NCI-H1048 (cell line): Measurements from ENCODE around the gene DALRD3.

Experiments
- DNase-seq: peaks from one replicate; lab custom pipeline; 2025; lab: John Stamatoyannopoulos, UW

DALRD3 gene

DNA sequence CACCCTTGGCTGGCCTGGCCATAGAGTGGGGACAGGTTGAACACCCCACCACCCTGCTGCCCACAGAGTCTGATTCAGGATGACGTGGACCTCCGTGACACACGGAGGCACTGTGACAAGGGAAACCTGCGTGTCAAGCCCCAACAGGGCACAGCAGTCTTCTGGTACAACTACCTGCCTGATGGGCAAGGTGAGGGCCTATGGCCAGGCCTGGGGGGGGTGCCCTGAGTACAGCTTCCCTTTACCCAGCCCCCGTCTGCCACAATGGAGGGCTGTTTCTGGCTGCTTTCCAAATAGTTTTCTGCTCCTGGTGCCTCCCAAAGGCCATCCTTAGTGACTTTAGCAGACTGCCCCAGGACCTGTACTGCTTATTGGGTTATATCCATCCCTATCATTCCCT lies 12.4 kb downstream of the DALRD3 start:
- no peak for DNase-seq

DNA sequence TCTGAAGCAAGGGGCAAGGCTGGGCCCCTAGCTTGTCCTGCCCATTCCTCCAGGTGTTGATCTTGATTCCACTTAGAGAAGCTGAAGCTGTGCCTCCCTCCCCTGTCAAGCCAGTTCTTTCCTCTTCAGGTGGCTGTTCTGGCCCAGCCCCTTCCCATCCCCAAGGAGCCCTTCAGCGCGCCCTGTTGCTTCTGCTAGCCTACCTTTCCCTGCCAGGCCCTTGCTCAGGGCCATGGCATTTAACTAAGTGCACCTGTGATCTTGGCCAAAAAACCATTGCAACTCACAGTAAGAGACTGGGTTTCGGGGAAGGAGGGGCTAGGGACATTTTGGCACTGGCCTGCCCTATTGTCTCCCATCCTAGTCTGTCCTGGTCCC lies 13.1 kb downstream of the DALRD3 start:
- no peak for DNase-seq

DNA sequence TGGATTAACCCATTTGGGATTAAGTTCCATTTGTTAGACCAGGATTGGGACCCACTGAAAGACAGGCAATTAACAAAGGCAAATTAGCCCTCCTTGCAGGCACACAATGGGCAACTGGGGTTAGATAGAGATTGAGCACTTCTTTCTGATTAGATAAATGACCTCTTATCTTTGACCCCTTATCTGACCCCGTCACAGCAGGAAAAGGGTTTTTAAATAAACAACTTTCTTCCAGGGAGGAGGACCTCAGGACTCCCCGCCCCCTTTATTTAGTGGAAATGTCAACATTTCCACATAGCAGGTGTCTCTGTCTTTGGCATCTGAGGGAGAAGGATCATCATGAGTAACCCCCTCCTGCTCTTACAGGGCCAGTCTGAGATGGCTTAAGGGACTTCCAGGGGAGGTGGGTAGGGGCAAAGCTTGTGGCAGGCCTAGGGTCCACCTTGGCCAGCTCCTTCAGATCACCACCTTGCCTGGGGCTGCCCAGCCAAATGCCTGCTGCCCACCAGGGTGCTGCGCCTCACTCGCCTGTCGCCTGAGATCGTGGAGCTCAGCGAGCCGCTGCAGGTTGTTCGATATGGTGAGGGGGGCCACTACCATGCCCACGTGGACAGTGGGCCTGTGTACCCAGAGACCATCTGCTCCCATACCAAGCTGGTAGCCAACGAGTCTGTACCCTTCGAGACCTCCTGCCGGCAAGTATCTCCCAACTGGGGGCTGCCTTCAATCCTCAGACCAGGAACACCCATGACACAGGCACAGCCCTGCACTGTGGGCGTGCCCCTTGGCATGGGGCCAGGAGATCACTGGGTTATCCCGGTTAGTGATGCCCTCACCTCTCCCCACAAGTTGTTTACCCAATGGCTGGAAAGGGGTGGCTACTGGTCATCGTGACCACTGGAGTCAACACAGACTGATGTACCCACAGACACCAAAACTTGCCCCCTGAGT lies 13.8 kb downstream of the DALRD3 start:
- DNase-seq = no peak

DNA sequence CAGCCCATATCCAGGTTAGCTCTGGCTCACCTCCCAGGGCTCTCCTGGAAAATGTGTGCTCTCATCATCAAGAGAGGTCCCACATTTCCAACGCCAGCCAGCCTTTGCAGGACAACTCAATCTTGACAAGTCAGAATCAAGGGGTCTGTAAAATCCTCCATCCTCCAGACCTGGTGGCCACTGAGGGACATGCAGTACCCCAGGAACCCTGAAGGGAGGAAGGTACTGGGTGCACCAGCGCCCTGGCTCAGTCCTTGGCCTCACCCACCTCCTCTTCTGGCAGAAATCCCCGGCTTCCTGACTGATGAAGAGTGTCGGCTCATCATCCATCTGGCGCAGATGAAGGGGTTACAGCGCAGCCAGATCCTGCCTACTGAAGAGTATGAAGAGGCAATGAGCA lies 17.2 kb downstream of the DALRD3 start:
- no peak for DNase-seq

DNA sequence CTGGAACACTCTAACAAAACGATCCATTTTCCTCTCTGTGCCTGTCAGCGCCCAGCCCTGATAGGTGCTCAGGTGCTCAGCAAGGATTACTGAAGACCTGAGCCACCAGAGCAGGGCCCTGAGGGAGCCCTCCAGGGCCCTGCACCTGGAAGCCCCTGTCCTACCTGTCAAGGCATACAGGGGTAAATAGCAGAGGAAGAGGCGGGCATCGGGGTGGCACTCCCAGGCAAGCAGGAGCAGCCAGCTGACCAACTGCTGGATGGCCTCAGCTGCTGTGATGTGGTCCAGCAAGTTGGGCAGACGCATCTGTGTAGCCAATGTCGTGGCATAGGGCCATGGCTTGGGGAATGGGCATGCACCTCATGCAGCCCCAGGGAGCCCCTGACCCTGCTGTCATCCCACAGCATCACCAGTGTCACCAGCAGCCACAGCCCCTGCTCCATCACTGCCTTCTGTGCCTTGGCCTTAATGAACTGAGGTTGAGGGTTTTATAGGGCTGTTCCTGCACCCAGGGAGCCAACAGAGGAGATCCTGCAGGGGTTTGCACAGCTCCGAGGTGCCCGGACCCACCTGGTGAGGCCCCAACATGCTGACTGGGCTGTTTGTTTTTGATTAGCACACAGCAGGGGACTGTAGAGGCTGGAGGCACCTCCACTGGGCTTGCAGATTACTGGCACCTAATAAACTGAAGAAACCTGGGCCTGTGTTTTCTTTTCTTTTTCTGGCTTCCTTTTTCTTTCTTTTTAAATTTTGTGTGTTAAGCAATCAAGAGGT lies 19.1 kb downstream of the DALRD3 start:
- no peak for DNase-seq

DNA sequence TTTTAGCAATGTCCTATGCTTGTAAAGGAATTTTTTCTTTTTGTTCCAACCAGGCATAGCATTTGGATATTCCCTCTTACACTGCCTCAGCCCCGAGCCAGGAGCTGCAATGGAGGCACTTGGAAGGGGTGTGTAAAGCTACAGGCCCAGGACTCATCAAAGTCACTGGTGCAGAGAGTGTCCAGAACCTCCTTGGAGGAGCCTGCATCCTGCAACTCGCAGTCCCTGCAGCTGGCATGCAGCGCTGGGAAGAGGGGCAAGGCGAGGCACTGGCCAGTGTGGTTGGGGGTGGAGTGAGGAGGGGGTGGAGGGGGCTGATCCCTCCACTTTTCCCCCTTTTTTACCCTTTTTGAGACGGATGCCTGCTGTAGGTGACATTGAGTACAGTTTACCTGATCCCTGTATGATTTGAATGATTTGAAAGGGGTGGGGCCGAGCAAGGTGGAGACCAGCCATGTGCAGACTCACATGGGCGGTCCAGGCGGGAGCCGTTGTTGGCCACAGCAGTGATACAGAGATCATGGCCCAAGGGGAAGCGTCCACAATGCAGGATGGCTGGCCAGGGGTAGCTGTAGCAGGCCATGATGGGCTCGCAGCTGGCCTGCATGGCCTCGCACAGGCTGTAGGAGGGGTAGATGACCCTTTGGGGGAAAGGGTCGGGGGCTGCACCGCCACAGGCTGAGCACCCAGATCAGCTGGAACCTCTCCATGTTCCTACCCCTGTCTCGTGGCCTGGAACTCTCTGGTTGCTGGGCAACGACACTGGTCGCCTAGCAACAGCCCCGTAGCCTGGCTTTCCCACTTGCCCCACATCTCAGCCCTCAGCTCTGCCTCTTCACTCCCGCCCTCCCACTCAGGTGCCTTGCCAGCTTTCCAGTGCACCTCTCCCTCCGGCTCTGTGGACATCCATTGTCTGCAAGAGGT lies 20.4 kb downstream of the DALRD3 start:
- no peak for DNase-seq

DNA sequence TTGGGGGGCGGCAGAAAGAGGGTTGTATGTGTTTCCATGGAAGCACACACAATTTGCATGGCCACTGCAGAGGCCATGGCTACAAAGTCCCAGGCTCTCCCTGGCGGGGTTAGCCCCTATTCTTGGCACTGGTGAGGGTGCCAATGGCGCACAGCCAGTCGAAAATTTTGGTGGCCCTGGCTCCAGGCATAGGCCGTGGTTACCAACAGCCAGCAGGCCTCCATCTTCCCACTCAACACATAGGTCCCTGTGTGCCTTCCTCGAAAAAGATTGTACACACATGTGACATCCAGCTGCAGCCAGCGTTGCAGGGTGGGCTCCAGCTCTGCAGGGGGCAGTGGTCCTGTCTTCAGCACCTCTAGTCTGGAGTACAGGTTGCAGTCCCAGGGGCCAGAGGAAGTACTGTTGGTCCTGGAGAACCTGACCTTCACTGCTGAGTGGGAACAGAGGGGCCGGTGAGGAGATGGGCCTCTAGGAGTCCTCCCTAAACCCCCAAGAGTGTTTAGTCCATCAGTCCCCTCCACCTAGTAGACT lies 21.2 kb downstream of the DALRD3 start:
- DNase-seq = no peak

DNA sequence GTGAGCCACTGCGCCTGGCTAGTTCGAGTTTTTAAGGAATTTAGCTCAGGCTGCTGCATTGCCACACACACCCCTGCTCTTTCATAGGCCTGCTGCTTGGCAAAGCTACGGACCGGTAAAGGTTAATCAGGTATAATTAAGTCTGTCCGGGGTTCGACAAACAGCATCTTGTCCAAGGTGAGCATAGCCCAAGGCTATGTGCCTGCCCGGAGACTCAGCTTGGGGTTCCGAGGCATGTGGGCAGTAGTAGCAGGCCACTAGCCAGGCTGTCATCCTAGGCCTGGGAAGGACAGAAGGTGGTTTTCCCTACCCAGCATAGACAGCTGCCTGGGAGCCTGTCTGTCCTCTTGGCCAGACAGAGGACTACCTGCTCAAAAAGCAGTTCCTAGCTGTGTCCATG lies 21.7 kb downstream of the DALRD3 start:
- no peak for DNase-seq

DNA sequence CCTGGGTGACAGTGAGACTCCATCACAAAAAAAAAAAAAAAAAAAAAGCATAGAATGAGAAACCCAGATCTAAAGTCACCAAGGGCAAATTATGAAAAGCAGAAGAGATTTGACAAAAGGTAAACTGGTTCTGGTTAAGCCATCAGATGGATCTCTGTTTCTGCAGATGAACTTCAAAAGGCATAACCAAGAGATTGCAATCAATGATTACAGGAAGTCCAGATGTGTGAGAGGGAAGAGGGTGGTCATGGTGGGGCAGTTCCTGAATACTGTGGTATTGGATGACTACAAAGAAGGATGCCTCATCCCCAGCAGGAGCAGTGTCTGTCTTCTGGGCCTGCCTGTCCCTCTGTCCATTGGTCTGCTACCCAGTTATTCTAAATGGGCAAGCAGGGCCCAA lies 24.5 kb downstream of the DALRD3 start:
- no peak for DNase-seq

DNA sequence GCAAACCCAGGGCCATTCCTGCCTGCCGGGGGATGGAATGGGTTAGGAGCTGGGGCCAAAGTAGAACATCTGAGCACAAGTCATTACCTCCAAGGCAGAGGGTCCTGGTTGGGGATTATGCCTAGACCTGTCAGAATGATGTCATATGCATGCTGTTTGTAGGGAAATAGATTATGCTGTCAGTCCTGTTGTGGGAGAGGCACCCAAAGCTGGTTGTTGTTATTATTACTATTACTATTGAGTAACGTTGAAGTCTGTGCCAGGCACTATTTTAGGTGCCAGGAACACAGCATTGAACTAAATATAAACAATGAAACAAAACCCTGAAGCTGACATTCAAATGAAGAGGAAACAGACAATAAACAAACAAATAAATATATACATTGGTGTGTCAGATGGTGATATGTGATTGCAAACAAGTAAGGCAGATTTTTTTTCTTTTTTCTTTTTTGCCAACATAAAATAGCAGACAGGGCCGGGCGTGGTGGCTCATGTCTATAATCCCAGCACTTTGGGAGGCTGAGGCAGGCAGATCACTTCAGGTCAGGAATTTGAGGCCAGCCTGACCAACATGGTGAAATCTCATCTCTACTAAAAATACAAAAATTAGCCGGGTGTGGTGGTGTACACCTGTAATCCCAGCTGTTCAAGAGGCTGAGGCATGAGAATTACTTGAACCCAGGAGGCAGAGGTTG lies 26.4 kb downstream of the DALRD3 start:
- DNase-seq = no peak

DNA sequence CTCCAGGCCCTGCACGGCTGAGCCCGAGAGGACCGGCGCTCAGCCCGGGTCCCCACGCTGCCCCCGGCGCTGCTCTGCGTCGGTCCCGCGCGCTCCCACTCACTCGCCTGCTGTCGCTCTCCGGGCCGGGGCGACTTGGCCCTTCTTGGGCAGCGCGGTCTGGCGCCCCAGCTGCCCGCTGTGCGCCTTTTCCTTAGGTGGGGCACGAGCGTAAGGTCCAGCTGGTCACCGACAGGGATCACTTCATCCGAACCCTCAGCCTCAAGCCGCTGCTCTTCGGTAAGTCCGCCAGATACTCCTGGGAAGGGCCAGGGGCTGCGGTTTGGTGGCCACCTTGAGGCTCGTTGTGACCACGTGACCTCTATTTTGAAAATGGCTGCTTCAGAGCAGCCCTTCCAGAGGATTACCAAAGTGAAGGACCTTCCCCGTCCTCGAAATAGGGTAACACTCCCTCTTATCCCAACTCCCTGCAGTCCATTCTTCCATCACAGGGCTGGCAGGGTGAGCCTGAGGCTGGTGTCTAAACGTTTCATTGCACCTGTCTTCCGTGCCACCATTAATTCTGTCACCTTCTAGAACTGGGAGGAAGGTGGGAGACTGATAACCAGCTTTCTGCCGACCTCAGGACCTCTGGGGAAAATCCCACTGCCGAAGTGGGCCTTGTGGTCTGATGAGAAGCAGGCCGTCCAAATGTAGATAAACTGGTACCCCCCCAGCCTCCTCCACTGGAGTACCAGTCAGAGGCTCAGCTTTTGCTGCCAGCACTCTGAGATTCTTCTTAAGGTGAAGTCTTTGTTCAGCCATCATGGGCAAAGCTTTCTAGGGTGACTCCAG lies 27.5 kb downstream of the DALRD3 start:
- no peak for DNase-seq

DNA sequence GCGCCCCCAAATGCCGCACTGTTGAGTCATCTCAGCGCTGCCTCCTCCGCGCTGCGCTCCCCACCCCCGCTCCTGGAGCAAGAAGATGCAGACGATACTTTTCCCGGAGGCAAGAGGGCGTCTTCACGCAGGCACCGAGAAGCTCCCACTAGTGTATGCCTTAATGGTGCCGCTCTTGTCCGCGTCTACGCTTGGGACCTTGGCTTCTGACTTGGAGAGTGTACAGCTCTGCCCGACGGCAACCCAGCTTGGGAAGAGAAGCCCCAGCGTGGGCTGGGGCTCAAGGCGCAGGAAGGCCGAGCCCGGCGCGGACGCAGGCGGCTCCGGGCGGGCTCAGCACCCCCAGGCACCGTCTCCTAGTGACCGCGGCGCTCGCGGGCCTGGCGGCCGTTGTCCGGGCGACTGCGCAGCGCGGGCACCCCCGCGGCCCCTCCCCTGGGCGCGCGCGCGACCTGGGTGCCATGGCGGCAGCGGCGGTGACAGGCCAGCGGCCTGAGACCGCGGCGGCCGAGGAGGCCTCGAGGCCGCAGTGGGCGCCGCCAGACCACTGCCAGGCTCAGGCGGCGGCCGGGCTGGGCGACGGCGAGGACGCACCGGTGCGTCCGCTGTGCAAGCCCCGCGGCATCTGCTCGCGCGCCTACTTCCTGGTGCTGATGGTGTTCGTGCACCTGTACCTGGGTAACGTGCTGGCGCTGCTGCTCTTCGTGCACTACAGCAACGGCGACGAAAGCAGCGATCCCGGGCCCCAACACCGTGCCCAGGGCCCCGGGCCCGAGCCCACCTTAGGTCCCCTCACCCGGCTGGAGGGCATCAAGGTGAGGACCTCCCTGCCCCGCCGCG lies 28.4 kb downstream of the DALRD3 start, which contains the start of gene P4HTM:
P4HTM (plus strand) TSS at position 446 of the 840 bp plus-strand sequence; CDS start at position 462, 16 bp downstream.
- no peak for DNase-seq

DNA sequence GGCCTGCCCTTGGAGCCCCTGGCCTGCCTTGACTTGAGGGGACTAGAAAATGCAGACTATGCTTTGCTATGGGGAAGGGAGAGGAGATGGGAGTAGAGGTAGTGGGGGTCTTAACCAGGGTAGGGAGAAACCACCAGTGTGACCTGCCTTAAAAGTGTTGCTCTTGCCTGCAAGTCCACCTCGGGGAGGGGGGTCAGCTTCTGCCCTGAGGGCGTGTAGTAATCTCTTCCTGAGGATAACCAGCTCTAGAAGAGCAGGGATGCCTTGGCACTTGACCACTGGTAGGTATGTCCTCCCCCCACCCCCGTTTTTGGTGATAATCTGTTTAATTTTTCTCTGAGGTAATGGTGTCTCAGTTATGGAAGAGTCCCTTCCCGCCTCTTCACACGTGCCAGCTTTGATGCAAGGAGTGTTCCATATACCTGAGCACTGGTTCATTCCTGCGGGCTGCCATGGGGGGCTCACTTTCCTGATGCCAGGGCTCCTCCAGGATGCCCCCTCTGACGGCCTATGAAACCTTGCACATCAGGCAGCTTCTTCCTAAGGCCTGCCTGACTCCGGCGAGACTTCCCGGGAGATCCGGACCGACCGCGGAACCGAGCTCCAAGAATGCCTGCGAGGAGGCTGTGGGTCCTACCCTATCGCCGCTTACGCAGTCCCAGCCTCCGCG lies 29.1 kb downstream of the DALRD3 start:
- DNase-seq = no peak

DNA sequence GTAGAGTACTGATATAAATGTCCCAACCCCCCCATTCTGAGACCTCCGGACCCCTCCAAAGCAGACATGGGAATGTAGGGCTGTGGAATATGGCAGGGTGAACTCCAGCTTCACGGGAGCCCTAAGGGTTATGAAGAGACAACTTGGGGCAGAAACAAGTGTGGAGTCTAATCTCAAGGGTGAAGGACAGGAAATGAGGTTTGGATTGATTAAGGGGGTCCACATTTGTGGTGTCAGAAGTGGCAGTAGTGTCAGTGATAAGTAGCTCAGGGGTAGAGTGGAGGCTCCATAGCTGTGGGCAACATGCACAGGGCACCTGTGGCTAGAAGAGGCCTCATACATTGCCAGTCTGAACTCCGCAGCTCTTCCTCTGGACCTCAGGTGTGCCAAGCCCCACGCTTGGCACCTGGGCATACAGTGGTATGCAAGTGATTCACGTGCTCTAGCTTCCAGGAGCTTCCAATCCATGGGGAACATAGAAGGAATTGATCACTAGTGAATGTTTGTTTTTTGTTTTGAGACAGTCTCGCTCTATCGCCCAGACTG lies 32.5 kb downstream of the DALRD3 start:
- no peak for DNase-seq

DNA sequence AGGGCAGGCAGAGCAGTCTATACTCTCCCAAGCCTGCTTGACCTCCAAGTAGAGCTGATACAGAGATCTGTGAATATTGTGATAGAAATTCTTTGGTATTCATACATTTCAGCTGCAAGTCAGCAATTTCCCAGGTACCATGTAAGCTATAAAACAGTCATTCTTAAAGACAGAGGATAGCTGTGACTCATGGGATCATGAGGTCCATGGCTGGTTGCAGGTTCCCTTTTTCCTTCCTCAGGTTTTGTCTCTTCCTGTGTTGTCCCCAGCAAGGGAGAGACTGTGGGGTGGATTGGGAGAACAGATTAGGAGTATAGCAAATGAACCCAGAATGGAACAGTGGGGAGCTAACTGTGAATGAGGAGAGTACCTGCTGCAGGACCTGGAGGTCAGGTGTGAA lies 33.7 kb downstream of the DALRD3 start:
- no peak for DNase-seq

DNA sequence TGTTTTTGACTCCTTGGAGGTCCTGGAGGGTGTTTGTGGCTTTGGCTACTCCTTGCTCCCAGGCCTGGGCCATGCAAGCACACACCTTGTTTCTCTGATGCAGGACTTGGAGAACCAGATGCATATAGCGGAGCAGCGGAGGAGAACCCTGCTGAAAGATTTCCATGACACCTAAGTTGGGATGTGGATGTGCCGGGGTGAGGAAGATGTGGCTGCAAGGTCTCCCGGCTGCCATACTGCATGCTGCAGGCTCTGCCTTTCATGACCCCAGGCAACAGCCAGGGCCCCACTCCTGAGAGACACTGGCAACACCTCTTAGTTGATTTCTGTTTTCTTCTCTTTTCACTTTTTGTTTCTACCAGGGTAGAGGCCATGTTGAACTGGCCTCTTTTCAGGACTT lies 35.3 kb downstream of the DALRD3 start:
- no peak for DNase-seq

DNA sequence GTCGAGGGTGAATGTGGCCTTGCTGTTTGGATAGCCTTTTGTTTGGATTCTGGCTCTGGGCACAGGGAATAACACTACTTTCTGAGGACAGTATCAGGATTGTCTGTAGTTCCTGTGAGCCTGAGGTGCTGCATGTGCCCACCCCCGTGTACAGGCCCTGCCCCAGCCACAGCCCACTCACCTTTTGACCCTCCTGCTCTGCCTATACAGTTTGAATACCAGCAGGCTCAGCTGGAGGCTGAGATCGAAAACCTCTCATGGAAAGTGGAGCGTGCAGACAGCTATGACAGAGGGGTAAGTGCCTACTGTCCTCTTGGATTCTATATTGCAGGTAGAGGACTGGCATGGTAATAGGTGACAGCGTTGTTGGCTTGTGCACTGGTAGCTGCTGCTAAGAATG lies 35.7 kb downstream of the DALRD3 start:
- no peak for DNase-seq

DNA sequence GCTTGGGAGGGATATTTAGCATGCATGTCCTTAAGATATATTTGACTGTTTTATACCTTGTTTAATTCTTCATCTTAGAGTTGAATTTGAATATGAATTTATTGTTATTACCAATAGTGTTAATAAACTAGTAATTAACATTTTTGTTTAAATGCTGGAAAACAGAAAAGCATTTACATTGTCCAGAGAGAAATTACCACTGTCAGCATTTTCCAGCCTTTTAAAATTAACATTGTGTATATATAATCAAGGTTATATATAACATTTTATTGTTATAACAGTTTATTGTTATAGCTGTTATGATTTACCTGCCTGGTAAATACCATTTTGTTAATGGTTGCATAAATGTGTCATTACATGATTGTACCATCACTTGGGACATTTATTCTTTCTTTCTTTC lies 36.4 kb downstream of the DALRD3 start:
- no peak for DNase-seq
